Measurements from ENCODE around the gene NAT9. TPM values are rescaled to one million over a fixed set of nuclear protein-coding genes. Genes with fewer than 3 reads are reported as not detected.

The NAT9 gene
- total RNA-seq, 6 experiments from 2014 or later = 10.0 to 23.0 (median 16.3) TPM

GRCh38 chr17:74731347-74731605 lies 44.9 kb downstream of the NAT9 start:
- Histone ChIP-seq H3K27me3 (no peaks in the 10 kb centered on the region), H3K27ac (no peak overlapping the region), H3K4me3 (no peak overlapping the region), H3K4me1 (peaks cover 0 to 4% (median 2%) of the 10 kb centered on the region in 4 donors), H3K9me3 (no peaks in the 10 kb centered on the region), H3K36me3 (no peaks in the 10 kb centered on the region)
- DNase-seq (no peak), ATAC-seq (no peak)
- WGBS (ENCODE audit: insufficient coverage, low coverage, low lambda C conversion rate, missing lambda C conversion rate) = 14% methylated on average over 1 of the region's 4 CpGs
- intact Hi-C loops (cut with DNase I) = no loop called here
- TF ChIP-seq POLR2A (IDR thresholded peaks at IDR 0.05) = no peak
- TF ChIP-seq, protein P1, sequence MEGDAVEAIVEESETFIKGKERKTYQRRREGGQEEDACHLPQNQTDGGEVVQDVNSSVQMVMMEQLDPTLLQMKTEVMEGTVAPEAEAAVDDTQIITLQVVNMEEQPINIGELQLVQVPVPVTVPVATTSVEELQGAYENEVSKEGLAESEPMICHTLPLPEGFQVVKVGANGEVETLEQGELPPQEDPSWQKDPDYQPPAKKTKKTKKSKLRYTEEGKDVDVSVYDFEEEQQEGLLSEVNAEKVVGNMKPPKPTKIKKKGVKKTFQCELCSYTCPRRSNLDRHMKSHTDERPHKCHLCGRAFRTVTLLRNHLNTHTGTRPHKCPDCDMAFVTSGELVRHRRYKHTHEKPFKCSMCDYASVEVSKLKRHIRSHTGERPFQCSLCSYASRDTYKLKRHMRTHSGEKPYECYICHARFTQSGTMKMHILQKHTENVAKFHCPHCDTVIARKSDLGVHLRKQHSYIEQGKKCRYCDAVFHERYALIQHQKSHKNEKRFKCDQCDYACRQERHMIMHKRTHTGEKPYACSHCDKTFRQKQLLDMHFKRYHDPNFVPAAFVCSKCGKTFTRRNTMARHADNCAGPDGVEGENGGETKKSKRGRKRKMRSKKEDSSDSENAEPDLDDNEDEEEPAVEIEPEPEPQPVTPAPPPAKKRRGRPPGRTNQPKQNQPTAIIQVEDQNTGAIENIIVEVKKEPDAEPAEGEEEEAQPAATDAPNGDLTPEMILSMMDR (IDR thresholded peaks at IDR 0.05) = no peak

DNA sequence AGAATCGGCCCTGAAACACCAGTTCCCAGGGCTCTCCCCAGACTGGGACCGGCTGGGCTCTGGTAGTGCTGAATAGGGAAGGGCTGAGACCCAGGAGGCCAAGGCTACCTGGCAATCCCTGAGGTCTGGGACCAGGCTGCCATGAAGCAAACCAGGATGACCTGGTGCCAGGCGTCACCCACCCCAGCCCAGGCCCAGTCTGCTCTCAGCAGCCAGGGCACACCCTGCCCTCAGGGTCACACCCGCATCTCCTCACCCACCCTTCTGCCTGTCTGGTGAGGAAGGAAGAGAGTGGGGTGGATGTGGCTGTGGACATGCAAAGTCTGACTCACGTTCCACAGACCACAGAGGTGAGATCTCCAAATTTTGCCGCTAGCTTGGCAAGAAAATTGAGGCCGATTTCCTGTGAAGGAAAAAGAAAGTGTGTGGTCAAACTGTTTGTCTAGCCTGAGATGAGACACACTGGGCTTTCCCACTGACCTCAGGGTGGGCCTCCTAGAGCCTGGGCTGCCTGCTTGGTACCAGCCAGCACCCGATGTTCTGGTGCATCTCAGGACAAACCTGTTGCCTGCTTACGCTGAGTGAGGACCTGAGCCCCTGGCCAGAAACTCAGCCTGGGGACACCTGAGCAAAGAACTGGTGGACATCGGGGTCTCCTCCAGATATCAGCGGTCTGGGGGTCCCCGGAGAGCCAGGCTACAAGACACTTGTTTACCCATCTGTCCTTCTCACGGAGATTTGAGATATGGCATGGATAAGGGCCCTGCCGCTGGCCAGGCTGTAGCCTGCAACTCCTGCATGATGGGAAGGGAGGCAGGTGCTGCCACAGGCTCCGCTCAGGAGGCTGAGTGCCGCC lies 45.4 kb downstream of the NAT9 start:
- DNase-seq (no peak), ATAC-seq (peak in 3 of 4 donors; percentile 26 to 44 (median 35))
- Histone ChIP-seq H3K36me3 (no peaks in the 10 kb centered on the region), H3K27ac (no peak overlapping the region), H3K9me3 (no peaks in the 10 kb centered on the region), H3K4me1 (no peaks in the 10 kb centered on the region), H3K4me3 (no peak overlapping the region), H3K27me3 (no peaks in the 10 kb centered on the region)
- intact Hi-C loops (cut with DNase I) = no loop called here
- no peak for TF ChIP-seq POLR2A (IDR thresholded peaks at IDR 0.05)
- TF ChIP-seq, protein P1 (IDR thresholded peaks at IDR 0.05) = no peak
- WGBS (ENCODE audit: insufficient coverage, low coverage, low lambda C conversion rate, missing lambda C conversion rate) = 57% methylated on average over 5 of the region's 16 CpGs

DNA sequence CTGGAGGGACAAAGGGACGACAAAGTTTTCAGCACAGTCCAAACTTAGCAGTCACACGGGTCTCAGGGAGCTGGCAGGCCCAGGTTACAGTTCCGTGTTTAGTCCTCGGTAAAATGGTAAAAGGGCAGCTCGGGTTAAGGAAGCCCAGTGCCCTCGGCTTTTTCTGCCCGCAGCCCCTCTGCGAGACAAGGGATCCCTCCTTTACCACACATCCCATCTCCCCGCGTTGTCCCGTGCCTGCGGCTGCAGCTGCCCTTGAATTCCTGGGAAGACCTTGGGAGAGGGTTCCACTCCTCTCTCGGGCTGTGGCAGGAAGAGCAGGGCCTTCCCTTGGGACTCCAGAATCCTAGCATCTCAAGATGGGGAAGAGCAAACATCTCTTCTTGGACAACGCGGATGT lies 46.3 kb downstream of the NAT9 start:
- intact Hi-C loops (cut with DNase I) = no loop called here
- no peaks in the 10 kb centered on the region for H3K4me1 ChIP-seq
- no peaks in the 10 kb centered on the region for H3K9me3 ChIP-seq
- H3K27me3 ChIP-seq = no peaks in the 10 kb centered on the region
- no peaks in the 10 kb centered on the region for H3K36me3 ChIP-seq
- H3K4me3 ChIP-seq = no peak overlapping the region
- 100% methylated on average over 1 of the region's 15 CpGs for WGBS (ENCODE audit: insufficient coverage, low coverage, low lambda C conversion rate, missing lambda C conversion rate)
- TF ChIP-seq, protein P1 (IDR thresholded peaks at IDR 0.05) = no peak
- no peak for TF ChIP-seq POLR2A (IDR thresholded peaks at IDR 0.05)
- no peak for DNase-seq
- no peak overlapping the region for H3K27ac ChIP-seq
- ATAC-seq = no peak

GRCh38 chr17:74729368-74729767 lies 46.8 kb downstream of the NAT9 start:
- TF ChIP-seq POLR2A (IDR thresholded peaks at IDR 0.05) = no peak
- TF ChIP-seq, protein P1 (IDR thresholded peaks at IDR 0.05) = no peak
- no peak for DNase-seq
- Histone ChIP-seq H3K27me3 (no peaks in the 10 kb centered on the region), H3K4me1 (no peaks in the 10 kb centered on the region), H3K9me3 (no peaks in the 10 kb centered on the region), H3K36me3 (no peaks in the 10 kb centered on the region), H3K4me3 (no peak overlapping the region), H3K27ac (no peak overlapping the region)
- 90% methylated on average over 2 of the region's 5 CpGs for WGBS (ENCODE audit: insufficient coverage, low coverage, low lambda C conversion rate, missing lambda C conversion rate)
- intact Hi-C loops (cut with DNase I) = no loop called here
- ATAC-seq = no peak

Data from right lobe of liver (tissue), 6 donors.